ENCODE results near the gene SMYD4. TPM values are rescaled to one million over a fixed set of nuclear protein-coding genes. Genes with fewer than 3 reads are reported as not detected.

The SMYD4 gene
- total and polyA plus RNA-seq, 10 of the 15 experiments (the other 5 are each of a cell fraction or from before 2014, with no cell fraction given) = 2.1 to 18.8 (median 13.7) TPM

GRCh38 chr17:1732241-1732832 lies 97.4 kb downstream of the SMYD4 start:
- H3K27ac ChIP-seq (ENCODE audit: control insufficient read depth, insufficient read depth) = no peak overlapping the region
- no peaks in the 10 kb centered on the region for H3K27me3 ChIP-seq (replicated peaks in 1 of 2; ENCODE audit: control insufficient read depth in 2 of 2, insufficient read depth in 2 of 2, low read length in 1 of 2)
- CTCF ChIA-PET = no interaction called here
- 79% methylated on average over 22 of the region's 22 CpGs for WGBS (ENCODE audit: insufficient coverage, insufficient replicate concordance, low lambda C conversion rate, missing lambda C conversion rate)
- SMC1A ChIA-PET (ENCODE audit: uncharacterized antibody, unreplicated experiment) = interaction anchor here (0.9 to 1.4 kb wide), 2 partner anchors 10 to 132 kb away, joined by 3 read pairs; no protein-coding TSS in a partner anchor
- no peaks in the 10 kb centered on the region for H4K20me1 ChIP-seq (ENCODE audit: control insufficient read depth, insufficient read depth)
- H3K4me2 ChIP-seq (ENCODE audit: control insufficient read depth, insufficient read depth) = no peak overlapping the region
- intact Hi-C loops (cut with micrococcal nuclease; ENCODE audit: unreplicated experiment) = no loop called here
- no peaks in the 10 kb centered on the region for H3K9me3 ChIP-seq (replicated peaks; ENCODE audit: control insufficient read depth, insufficient read depth, low read length)
- H3K9ac ChIP-seq (ENCODE audit: control insufficient read depth, insufficient read depth, low read length) = no peak overlapping the region
- RAD21 ChIA-PET (ENCODE audit: unreplicated experiment) = interaction anchor here (0.6 to 1.5 kb wide), 2 partner anchors 11 to 91 kb away, joined by 3 to 5 read pairs; no protein-coding TSS in a partner anchor
- FAIRE-seq (no peak), ATAC-seq (no peak), DNase-seq (ENCODE audit: low read depth, low spot score) (no peak)
- peaks cover 21% of the 10 kb centered on the region for H3K4me1 ChIP-seq (ENCODE audit: control insufficient read depth, insufficient read depth, low read length)
- in situ Hi-C loops (cut with MboI) = no loop called here
- peaks cover 0 to 3% of the 10 kb centered on the region in 2 experiments; a peak in 2 of 4 replicates for H3K36me3 ChIP-seq (ENCODE audit: control insufficient read depth in 2 of 2, insufficient read depth in 2 of 2, low read length in 1 of 2)
- TF ChIP-seq GABPA (IDR thresholded peaks at IDR 0.05; ENCODE audit: low read depth) (no peak), MYB (IDR thresholded peaks at IDR 0.05; ENCODE audit: borderline replicate concordance, low read depth, low read length) (no peak), YY1 (IDR thresholded peaks at IDR 0.05; ENCODE audit: low read depth, low read length) (no peak), SREBF1 (IDR thresholded peaks at IDR 0.05; ENCODE audit: low read length) (no peak), RELA (IDR thresholded peaks at IDR 0.05; ENCODE audit: borderline replicate concordance, partially characterized antibody) (no peak), NR2C1 (IDR thresholded peaks at IDR 0.05) (no peak), CEBPZ (IDR thresholded peaks at IDR 0.05; ENCODE audit: low read depth, low read length) (no peak)
- no peak overlapping the region for H3K4me3 ChIP-seq
- BruUV-seq (replicated peaks) = no TSS peak
- POLR2A ChIA-PET = interaction anchor here (0.7 to 1.1 kb wide), 2 partner anchors 15 to 37 kb away, joined by 3 read pairs; no protein-coding TSS in a partner anchor
- no peaks in the 10 kb centered on the region for H3K79me2 ChIP-seq (ENCODE audit: control insufficient read depth, insufficient read depth, low read length)
- H2AFZ ChIP-seq (ENCODE audit: control insufficient read depth, low read depth, low read length) = no peak overlapping the region

All from GM12878 (cell line).